Measurements from ENCODE around the gene RUFY1. TPM values are rescaled to one million over a fixed set of nuclear protein-coding genes. Genes with fewer than 3 reads are reported as not detected.
A peak's percentile ranks its signal among the peaks of the same experiment; 100 is the strongest.

RUFY1 gene
- total and polyA plus RNA-seq, 2 of the 13 experiments (the other 11 are each of a cell fraction or from before 2014, with no cell fraction given): 19.9 to 31.9 TPM

- TF ChIP-seq ZNF263 (CRISPR knock-in tag; IDR thresholded peaks at IDR 0.05): 0 out of 2 replicates have a peak, but pooled peaks have one; percentile 27
- no peak for TF ChIP-seq ZNF354B (CRISPR knock-in tag; IDR thresholded peaks at IDR 0.05)
- TF ChIP-seq ZNF589 (CRISPR knock-in tag; conservative IDR thresholded peaks at IDR 0.05): no peak
- TF ChIP-seq IKZF4 (CRISPR knock-in tag; IDR thresholded peaks at IDR 0.05; ENCODE audit: borderline replicate concordance, low read depth, not compliant biosample characterization): no peak
- TF ChIP-seq MBD4 (IDR thresholded peaks at IDR 0.05; ENCODE audit: borderline replicate concordance, low read length): no peak
- no peak for TF ChIP-seq POLR2AphosphoS2 (IDR thresholded peaks at IDR 0.05; ENCODE audit: low read depth, low read length)
- TF ChIP-seq ZNF737 (CRISPR knock-in tag; IDR thresholded peaks at IDR 0.05; ENCODE audit: borderline replicate concordance): no peak
- no peak for TF ChIP-seq KDM1A (CRISPR knock-in tag; IDR thresholded peaks at IDR 0.05)
- TF ChIP-seq, protein P1, sequence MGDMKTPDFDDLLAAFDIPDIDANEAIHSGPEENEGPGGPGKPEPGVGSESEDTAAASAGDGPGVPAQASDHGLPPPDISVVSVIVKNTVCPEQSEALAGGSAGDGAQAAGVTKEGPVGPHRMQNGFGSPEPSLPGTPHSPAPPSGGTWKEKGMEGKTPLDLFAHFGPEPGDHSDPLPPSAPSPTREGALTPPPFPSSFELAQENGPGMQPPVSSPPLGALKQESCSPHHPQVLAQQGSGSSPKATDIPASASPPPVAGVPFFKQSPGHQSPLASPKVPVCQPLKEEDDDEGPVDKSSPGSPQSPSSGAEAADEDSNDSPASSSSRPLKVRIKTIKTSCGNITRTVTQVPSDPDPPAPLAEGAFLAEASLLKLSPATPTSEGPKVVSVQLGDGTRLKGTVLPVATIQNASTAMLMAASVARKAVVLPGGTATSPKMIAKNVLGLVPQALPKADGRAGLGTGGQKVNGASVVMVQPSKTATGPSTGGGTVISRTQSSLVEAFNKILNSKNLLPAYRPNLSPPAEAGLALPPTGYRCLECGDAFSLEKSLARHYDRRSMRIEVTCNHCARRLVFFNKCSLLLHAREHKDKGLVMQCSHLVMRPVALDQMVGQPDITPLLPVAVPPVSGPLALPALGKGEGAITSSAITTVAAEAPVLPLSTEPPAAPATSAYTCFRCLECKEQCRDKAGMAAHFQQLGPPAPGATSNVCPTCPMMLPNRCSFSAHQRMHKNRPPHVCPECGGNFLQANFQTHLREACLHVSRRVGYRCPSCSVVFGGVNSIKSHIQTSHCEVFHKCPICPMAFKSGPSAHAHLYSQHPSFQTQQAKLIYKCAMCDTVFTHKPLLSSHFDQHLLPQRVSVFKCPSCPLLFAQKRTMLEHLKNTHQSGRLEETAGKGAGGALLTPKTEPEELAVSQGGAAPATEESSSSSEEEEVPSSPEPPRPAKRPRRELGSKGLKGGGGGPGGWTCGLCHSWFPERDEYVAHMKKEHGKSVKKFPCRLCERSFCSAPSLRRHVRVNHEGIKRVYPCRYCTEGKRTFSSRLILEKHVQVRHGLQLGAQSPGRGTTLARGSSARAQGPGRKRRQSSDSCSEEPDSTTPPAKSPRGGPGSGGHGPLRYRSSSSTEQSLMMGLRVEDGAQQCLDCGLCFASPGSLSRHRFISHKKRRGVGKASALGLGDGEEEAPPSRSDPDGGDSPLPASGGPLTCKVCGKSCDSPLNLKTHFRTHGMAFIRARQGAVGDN (CRISPR knock-in tag; IDR thresholded peaks at IDR 0.05): peak; percentile 27; the same call in 1 of the 2 replicates
- peak; percentile 38; the same call in 1 of the 2 replicates for TF ChIP-seq RXRB (CRISPR knock-in tag; IDR thresholded peaks at IDR 0.05; ENCODE audit: borderline replicate concordance)
- peak; percentile 85; the same call in 1 of the 2 replicates for TF ChIP-seq HNRNPUL1 (IDR thresholded peaks at IDR 0.05; ENCODE audit: low read depth, low read length)
- no peak for TF ChIP-seq ZC3H13 (CRISPR knock-in tag; IDR thresholded peaks at IDR 0.05)
- TF ChIP-seq, protein P2, sequence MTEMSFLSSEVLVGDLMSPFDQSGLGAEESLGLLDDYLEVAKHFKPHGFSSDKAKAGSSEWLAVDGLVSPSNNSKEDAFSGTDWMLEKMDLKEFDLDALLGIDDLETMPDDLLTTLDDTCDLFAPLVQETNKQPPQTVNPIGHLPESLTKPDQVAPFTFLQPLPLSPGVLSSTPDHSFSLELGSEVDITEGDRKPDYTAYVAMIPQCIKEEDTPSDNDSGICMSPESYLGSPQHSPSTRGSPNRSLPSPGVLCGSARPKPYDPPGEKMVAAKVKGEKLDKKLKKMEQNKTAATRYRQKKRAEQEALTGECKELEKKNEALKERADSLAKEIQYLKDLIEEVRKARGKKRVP (CRISPR knock-in tag; IDR thresholded peaks at IDR 0.05): peak in 1 of 2 experiments; percentile 48; a peak in 1 of 4 replicates
- no peak for TF ChIP-seq SKI (IDR thresholded peaks at IDR 0.05; ENCODE audit: partially characterized antibody)
- TF ChIP-seq, protein P3, sequence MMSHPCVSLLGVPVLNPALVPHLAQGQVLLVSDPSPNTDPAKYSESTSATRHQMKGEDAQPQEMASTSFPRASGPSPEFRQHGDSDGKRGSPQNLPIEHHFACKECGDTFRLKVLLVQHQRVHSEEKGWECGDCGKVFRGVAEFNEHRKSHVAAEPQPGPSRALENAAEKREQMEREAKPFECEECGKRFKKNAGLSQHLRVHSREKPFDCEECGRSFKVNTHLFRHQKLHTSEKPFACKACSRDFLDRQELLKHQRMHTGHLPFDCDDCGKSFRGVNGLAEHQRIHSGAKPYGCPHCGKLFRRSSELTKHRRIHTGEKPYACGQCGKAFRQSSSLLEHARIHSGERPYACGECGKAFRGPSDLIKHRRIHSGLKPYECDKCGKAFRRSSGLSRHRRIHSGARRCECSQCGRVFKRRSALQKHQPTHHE (CRISPR knock-in tag; IDR thresholded peaks at IDR 0.05; ENCODE audit: borderline replicate concordance): no peak
- TF ChIP-seq, protein P4, sequence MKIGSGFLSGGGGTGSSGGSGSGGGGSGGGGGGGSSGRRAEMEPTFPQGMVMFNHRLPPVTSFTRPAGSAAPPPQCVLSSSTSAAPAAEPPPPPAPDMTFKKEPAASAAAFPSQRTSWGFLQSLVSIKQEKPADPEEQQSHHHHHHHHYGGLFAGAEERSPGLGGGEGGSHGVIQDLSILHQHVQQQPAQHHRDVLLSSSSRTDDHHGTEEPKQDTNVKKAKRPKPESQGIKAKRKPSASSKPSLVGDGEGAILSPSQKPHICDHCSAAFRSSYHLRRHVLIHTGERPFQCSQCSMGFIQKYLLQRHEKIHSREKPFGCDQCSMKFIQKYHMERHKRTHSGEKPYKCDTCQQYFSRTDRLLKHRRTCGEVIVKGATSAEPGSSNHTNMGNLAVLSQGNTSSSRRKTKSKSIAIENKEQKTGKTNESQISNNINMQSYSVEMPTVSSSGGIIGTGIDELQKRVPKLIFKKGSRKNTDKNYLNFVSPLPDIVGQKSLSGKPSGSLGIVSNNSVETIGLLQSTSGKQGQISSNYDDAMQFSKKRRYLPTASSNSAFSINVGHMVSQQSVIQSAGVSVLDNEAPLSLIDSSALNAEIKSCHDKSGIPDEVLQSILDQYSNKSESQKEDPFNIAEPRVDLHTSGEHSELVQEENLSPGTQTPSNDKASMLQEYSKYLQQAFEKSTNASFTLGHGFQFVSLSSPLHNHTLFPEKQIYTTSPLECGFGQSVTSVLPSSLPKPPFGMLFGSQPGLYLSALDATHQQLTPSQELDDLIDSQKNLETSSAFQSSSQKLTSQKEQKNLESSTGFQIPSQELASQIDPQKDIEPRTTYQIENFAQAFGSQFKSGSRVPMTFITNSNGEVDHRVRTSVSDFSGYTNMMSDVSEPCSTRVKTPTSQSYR (CRISPR knock-in tag; IDR thresholded peaks at IDR 0.05; ENCODE audit: borderline replicate concordance): no peak
- TF ChIP-seq MYNN (CRISPR knock-in tag; IDR thresholded peaks at IDR 0.05; ENCODE audit: low read depth): no peak
- no peak for TF ChIP-seq ZNF790 (CRISPR knock-in tag; IDR thresholded peaks at IDR 0.05; ENCODE audit: borderline replicate concordance)
- TF ChIP-seq NFE2 (CRISPR knock-in tag; IDR thresholded peaks at IDR 0.05): no peak
These were observed 45.6 kb upstream of the RUFY1 start (continued) for GRCh38 chr5:179504600-179505396.
